Transverse colon (tissue), 4 donors: ENCODE data around the gene PLVAP. TPM values are rescaled to one million over a fixed set of nuclear protein-coding genes. Genes with fewer than 3 reads are reported as not detected.
A peak's percentile ranks its signal among the peaks of the same experiment; 100 is the strongest.

Source experiments
- DNase-seq: peaks from one replicate; pipeline ENCODE4 v3.0.0-alpha.2; 2019
- H3K27ac ChIP-seq, 4 donors: fragments of 200-600 bp; sonication (generic); 2 replicates each; pipeline ENCODE4 v1.5.1; 2016 to 2018; ENCODE audit warnings: inconsistent platforms in 4 of 4
- H3K27me3 ChIP-seq: fragments of 200-600 bp; sonication (generic); 2 replicates; pipeline ENCODE4 v1.5.1; 2017; ENCODE audit warnings: inconsistent platforms
- H3K36me3 ChIP-seq, 4 donors: fragments of 200-600 bp; sonication (generic); 2 replicates each; pipeline ENCODE4 v1.5.1; 2017 to 2019; ENCODE audit warnings: inconsistent platforms in 4 of 4
- H3K4me1 ChIP-seq, 4 donors: fragments of 200-600 bp; sonication (generic); 2 replicates each; pipeline ENCODE4 v1.5.1; 2017 to 2020; ENCODE audit warnings: inconsistent platforms in 4 of 4
- H3K4me3 ChIP-seq, 4 donors: fragments of 200-600 bp; sonication (generic); 1 replicate in 1 of 4; 2 replicates in 3 of 4; pipeline versions ENCODE4 v1.5.1 to v1.6.1; 2017 to 2019; ENCODE audit warnings: inconsistent platforms in 4 of 4
- H3K9me3 ChIP-seq, 2 donors: fragments of 200-600 bp; sonication (generic); 2 replicates each; pipeline ENCODE4 v1.5.1; 2017 to 2019; ENCODE audit warnings: inconsistent platforms in 2 of 2
- EP300 ChIP-seq: sonication (generic); formaldehyde crosslinking; IDR thresholded peaks from one replicate; pipeline ENCODE4 v1.6.1; 2017; ENCODE audit warnings: antibody characterized with exemption, low read depth
- POLR2A ChIP-seq: fragments of 450-650 bp; IDR thresholded peaks from one replicate; pipeline ENCODE4 v1.6.1; 2016; ENCODE audit warnings: antibody characterized with exemption, mild to moderate bottlenecking, moderate library complexity
- POLR2AphosphoS5 ChIP-seq, 3 donors: sonication (generic); formaldehyde crosslinking; IDR thresholded peaks; one replicate each; pipeline ENCODE4 v1.6.1; 2016; ENCODE audit warnings: antibody characterized with exemption in 3 of 3
- WGBS, 2 donors: methylation state at CpG; one replicate each; pipeline ENCODE4 v1.1.5; 2018; ENCODE audit warnings: low coverage in 1 of 2; 5-methylcytosine and 5-hydroxymethylcytosine counted together
- in situ Hi-C, 4 donors: fragments of 200-750 bp; cut with MboI; loops; one replicate each; pipeline versions ENCODE4 v1.15.0 to v1.15.1; 2017; ENCODE audit warnings: low sequenced_read_pairs in 3 of 4, low pct_ligation_motif_present in 1 of 4, low pct_unique_long_range_greater_than_20kb in 1 of 4
- intact Hi-C: fragments of 100-400 bp; cut with DNase I; formaldehyde crosslinking; loops from one replicate; pipeline ENCODE4 v1.15.1; 2023; ENCODE audit warnings: low total_unique reads
- total RNA-seq, 4 donors: library from RNA; depleted of rRNA; stranded (reverse); fragments of >200 nt; gene quantifications; one replicate each; pipeline ENCODE4 v1.1.0, GENCODE V29; 2016
- TF ChIP-seq, protein P1 (sequence below), 5 experiments: fragments of 200-600 bp in 3 of 5; fragments of 450-650 bp in 2 of 5; sonication (generic) in 3 of 5; IDR thresholded peaks; 1 replicate in 2 of 5; 2 replicates in 3 of 5; pipeline ENCODE4 v1.5.1; 2016 to 2017; ENCODE audit warnings: antibody characterized with exemption in 5 of 5, inconsistent platforms in 3 of 5, mild to moderate bottlenecking in 2 of 5, moderate library complexity in 1 of 5

PLVAP gene
- total RNA-seq, 4 donors from 2014 or later, result 3.0 to 37.0 (median 19.2) TPM

DNA sequence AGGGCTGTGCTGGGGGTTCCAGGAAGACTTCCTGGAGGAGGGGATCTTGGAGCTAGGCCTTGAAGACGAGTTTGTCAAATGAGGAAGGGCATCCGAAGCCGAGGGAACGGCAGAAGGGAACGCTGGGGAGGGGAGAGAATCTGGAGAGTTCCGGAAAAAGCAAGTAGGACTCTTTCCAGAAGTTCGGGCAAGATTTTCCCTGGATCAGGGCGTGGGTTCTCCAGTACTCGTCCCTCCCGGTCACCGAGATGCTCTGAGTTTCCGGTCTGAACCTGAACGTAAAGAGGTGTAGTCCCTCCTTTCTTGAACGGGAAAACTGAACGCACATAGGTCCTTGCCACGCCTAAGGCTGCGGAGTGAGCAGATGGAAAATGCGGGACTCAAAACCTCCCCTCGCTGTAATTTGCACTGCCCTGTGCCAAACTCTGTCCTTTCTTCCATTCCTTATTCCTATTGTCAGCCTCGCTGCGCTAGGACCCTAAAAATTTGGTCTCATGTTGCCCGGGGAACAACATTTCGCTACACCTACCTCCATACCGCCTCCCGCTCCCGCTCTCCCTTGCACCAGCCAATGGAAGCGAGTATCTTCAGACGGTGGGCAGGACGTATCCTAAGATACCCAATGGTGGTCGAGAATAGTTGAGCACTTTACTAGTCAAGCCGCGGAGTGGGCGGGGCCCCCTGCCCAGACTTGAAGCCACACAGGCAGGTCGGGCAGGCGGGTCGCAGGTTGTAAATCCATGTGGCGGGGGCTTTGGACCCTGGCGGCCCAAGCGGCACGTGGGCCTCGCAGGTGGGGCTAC is 40.1 kb downstream of the PLVAP start, which contains the start of gene GTPBP3:
Gene GTPBP3, plus strand, starts transcription at position 682 of the 803 bp plus-strand sequence. Its CDS starts 59 bp downstream, at position 741.
- intact Hi-C loops, result no loop called here
- Histone ChIP-seq H3K27me3 (no peaks in the 10 kb centered on the region), H3K27ac (peak within 1 kb of the TSS; percentile 94 to 99 (median 98)), H3K4me1 (peaks cover 16 to 47% (median 28%) of the 10 kb centered on the region in 4 donors), H3K9me3 (no peaks in the 10 kb centered on the region), H3K36me3 (no peaks in the 10 kb centered on the region), H3K4me3 (peak within 1 kb of the TSS; percentile 49 to 93 (median 68))
- WGBS, 2 donors, result 0% methylated on average over 38 of the region's 41 CpGs; no CpG with 5 or more reads in 1 of the 2 donors
- DNase-seq, result peak; percentile 97
- TF ChIP-seq, protein P1, sequence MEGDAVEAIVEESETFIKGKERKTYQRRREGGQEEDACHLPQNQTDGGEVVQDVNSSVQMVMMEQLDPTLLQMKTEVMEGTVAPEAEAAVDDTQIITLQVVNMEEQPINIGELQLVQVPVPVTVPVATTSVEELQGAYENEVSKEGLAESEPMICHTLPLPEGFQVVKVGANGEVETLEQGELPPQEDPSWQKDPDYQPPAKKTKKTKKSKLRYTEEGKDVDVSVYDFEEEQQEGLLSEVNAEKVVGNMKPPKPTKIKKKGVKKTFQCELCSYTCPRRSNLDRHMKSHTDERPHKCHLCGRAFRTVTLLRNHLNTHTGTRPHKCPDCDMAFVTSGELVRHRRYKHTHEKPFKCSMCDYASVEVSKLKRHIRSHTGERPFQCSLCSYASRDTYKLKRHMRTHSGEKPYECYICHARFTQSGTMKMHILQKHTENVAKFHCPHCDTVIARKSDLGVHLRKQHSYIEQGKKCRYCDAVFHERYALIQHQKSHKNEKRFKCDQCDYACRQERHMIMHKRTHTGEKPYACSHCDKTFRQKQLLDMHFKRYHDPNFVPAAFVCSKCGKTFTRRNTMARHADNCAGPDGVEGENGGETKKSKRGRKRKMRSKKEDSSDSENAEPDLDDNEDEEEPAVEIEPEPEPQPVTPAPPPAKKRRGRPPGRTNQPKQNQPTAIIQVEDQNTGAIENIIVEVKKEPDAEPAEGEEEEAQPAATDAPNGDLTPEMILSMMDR (IDR thresholded peaks at IDR 0.05), result no peak
- TF ChIP-seq POLR2AphosphoS5 (IDR thresholded peaks at IDR 0.05) (peak; percentile 53 to 79 (median 68)), POLR2A (peak; percentile 54), EP300 (no peak)
- in situ Hi-C loops, result no loop called here

DNA sequence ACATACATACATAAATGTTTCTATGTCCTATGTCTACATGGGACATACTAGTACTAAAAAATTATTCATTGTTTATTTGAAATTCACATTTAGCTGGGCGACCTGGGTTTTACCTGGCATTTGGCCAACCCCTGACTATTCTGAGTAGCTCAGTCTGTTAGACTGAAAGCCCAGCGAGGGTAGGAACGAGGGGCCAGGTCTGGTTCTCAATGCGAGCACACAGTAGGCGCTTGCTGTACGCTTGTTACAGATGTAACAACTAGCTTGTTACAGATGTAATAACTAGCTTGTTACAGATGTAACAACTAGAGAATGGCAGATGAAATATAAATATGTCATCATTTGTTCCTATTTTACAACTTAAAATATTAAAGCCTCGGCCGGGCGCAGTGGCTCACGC is 41.6 kb downstream of the PLVAP start:
- 46 to 60% methylated on average over 6 to 10 of the region's 10 CpGs for WGBS, 2 donors
- in situ Hi-C loops, result no loop called here

DNA sequence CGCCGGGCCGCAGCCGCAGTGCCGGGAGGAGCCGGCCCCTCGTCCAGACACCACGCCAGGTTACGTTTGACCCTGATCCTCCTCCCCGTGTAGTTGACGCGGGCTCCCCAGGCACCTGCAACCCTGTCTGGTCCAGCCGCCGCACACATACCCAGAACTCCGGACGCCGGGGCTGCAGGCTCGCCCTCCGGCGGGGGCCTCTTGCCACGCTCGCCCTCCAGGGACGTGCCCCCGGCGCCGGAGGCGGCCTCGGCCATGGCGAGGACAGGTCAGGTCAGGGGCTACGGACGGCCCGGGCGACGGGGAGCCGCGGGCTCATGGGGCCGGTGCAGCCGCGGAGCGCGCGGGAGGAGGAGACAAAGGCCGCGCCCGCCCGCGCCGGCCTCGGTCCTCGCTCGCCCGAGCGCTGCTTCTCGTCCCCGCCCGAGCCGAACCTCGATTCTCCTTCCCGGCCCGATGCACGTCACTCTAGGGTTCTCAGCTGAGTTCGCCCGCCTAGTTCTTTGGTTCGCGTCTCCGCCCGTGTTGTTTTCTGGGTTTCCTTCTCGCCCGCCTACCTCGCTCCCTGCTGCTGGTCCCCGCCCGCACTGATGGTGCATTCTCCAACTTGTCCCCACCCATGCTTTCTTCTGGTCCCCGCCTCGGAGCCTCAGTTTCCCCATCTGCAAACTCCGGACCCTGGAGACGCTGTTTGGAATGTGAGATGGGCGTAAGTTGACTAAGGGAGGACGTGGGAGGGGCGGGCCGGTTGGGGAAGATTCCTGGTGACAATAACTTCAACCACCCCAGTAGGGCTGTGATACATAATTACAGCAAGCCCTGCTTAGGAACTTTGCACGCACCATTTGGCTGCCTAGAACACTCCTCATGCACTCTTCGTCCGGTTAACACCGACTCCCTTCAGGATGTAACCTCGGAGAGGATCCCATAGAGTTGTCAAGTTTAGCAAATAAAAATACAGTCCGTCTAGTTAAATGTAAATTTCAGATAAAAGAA is 42.4 kb downstream of the PLVAP start, which contains the start of gene ANO8:
Gene ANO8, minus strand, starts transcription at position 442 of the 996 bp plus-strand sequence. Its CDS starts 185 bp downstream, at position 257.
- in situ Hi-C loops, result no loop called here
- Histone ChIP-seq H3K27ac (peak within 1 kb of the TSS; percentile 80 to 99 (median 88)), H3K4me1 (peaks cover 16 to 37% (median 26%) of the 10 kb centered on the region in 4 donors), H3K4me3 (peak within 1 kb of the TSS; percentile 46 to 69 (median 62)), H3K27me3 (peaks cover 11% of the 10 kb centered on the region), H3K36me3 (no peaks in the 10 kb centered on the region), H3K9me3 (no peaks in the 10 kb centered on the region)
- 2 to 27% methylated on average over 3 to 79 of the region's 86 CpGs for WGBS, 2 donors
- intact Hi-C loops, result no loop called here
- TF ChIP-seq POLR2AphosphoS5 (IDR thresholded peaks at IDR 0.05) (peak; percentile 37 to 69 (median 68)), EP300 (no peak)
- peak; percentile 96 for DNase-seq

More for the DNA sequence above, 41.6 kb downstream of the PLVAP start:
- DNase-seq, result no peak
- TF ChIP-seq, protein P1 (IDR thresholded peaks at IDR 0.05), result no peak
- TF ChIP-seq EP300 (no peak), POLR2AphosphoS5 (IDR thresholded peaks at IDR 0.05) (no peak), POLR2A (no peak)
- intact Hi-C loops, result no loop called here
- Histone ChIP-seq H3K4me1 (peaks cover 16 to 44% (median 28%) of the 10 kb centered on the region in 4 donors), H3K36me3 (no peaks in the 10 kb centered on the region), H3K27ac (peak overlapping the region; percentile 80 to 99 (median 88)), H3K9me3 (no peaks in the 10 kb centered on the region), H3K4me3 (peak overlapping the region in 1 of 4 donors; percentile 62), H3K27me3 (peaks cover 2% of the 10 kb centered on the region)

DNA sequence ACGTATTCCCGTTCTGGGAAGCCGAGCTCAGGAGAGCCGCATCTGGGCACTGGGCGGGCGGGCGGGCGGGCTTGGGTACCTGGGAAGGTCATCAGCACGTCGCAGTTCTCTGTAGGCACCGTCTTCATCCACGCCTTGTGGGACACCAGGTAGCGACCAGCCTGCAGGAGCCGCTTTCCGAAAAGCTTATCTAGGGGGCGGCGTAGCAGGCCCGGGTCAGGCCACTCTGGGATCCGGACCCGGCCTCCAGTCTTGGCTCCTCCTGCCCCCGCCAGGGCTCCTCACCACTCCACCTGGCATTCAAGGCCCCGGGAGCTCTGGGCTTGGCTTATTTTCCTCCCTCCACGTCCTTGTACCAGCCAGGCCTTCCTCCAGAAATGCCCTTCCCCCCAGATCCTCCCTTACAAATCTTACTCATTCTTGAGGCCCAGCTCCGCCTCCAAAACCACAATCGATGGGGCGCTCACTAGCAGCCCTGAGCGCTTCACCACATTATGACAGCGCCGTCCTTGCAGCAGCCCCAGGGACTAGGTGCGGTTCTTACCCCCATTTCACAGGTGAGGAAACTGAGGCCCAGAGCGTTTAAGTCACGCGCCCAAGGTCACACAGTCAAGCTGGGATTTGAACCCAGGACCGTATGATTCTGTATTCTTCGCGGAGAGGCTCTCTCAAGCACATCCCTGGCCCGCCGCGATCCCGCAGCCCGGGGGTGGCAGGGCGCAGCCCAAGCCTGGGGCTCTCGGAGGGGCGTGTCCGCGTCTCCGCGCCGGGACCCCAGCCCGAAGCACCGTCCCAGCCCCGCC is 43.3 kb downstream of the PLVAP start:
- peak overlapping the region; percentile 72 to 99 (median 80) for H3K27ac ChIP-seq
- H3K27me3 ChIP-seq, result peaks cover 20% of the 10 kb centered on the region
- peak; percentile 53 for DNase-seq
- 47% methylated on average over 48 of the region's 52 CpGs; no CpG with 5 or more reads in 1 of the 2 donors for WGBS, 2 donors
- H3K4me3 ChIP-seq, result peak overlapping the region; percentile 46 to 69 (median 62)
- intact Hi-C loops, result no loop called here
- H3K9me3 ChIP-seq, result no peaks in the 10 kb centered on the region
- in situ Hi-C loops, result no loop called here
- peaks cover 24 to 45% (median 33%) of the 10 kb centered on the region in 4 donors for H3K4me1 ChIP-seq
- no peaks in the 10 kb centered on the region for H3K36me3 ChIP-seq
- TF ChIP-seq POLR2AphosphoS5 (IDR thresholded peaks at IDR 0.05) (peak in 1 of 3 donors; percentile 9), EP300 (no peak)
